Effector memory CD4-positive, alpha-beta T cell (primary cell): Measurements from ENCODE around the gene WIPF3.

Experiments
- DNase-seq, 3 donors: peaks; one replicate each; pipeline ENCODE4 v3.0.0-alpha.2; 2020
- H3K27ac ChIP-seq: 2 replicates; pipeline ENCODE4 v1.7.0; 2013; ENCODE audit warnings: mild to moderate bottlenecking, low read length, moderate library complexity; ENCODE audit not compliant: insufficient read depth, poor library complexity, severe bottlenecking
- H3K27me3 ChIP-seq: replicated peaks from 2 replicates; pipeline ENCODE4 v1.7.0; 2013; ENCODE audit warnings: mild to moderate bottlenecking, low read length; ENCODE audit not compliant: insufficient read depth, control insufficient read depth, poor library complexity, severe bottlenecking
- H3K36me3 ChIP-seq: 2 replicates; pipeline ENCODE4 v1.7.0; 2013; ENCODE audit warnings: mild to moderate bottlenecking, low read length, moderate library complexity; ENCODE audit not compliant: control insufficient read depth, insufficient read depth
- H3K4me1 ChIP-seq: 2 replicates; pipeline ENCODE4 v1.7.0; 2013; ENCODE audit warnings: low read length, mild to moderate bottlenecking; ENCODE audit not compliant: control insufficient read depth, insufficient read depth, poor library complexity, severe bottlenecking
- H3K4me3 ChIP-seq: 2 replicates; pipeline ENCODE4 v1.7.0; 2013; ENCODE audit warnings: low read length, low read depth, mild to moderate bottlenecking; ENCODE audit not compliant: insufficient read depth, poor library complexity, severe bottlenecking
- H3K9me3 ChIP-seq: 2 replicates; pipeline ENCODE4 v1.7.0; 2013; ENCODE audit warnings: mild to moderate bottlenecking, low read length, moderate library complexity; ENCODE audit not compliant: control insufficient read depth

Gene WIPF3

DNA sequence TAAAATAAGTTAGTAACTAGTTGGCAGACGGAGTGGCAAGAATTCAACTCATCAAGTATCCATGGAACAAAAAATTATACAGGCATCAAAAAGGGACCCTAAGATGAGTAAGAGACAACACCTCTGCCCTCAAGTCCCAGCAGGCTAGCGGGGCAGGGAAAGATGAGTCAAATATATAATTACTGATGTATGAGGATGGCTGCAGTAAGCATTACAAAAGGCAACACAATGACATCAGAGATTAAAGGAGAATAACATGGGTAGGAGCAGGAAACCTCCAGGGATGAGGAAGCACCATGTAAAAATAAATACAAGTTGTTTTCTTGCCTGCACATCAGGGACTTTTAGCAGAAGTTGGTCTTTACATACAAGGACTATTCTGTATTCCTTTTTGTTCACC is 133.9 kb downstream of the WIPF3 start:
- Histone ChIP-seq H3K36me3 (no peaks in the 10 kb centered on the region), H3K4me1 (no peaks in the 10 kb centered on the region), H3K27me3 (no peaks in the 10 kb centered on the region), H3K27ac (no peak overlapping the region), H3K9me3 (no peaks in the 10 kb centered on the region), H3K4me3 (no peak overlapping the region)
- DNase-seq, result no peak

DNA sequence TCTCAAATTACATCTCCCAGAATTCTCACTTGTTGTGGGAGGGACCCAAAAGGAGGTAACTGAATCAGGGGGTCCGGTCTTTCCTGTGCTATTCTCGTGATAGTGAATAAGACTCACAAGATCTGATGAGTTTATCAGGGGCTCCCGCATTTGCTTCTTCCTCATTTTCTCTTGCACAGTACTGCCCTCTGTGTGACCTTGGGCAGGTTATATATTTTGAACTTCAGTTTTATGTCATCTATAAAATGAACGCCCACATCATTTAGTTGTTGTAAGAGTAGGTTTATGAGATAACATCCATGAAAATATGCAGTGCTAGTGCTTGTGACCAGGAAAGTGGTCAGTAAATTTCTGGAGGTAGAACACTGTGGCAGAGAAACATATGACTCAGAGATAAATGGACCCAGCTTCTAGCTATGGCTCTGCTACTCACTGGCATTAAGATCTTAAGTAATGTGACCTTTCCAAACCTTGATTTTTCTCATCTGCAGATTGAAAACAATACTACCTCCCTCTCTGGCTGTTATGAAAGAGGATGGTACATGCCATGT is 139.0 kb downstream of the WIPF3 start:
- Histone ChIP-seq H3K9me3 (no peaks in the 10 kb centered on the region), H3K4me1 (no peaks in the 10 kb centered on the region), H3K36me3 (no peaks in the 10 kb centered on the region), H3K27me3 (no peaks in the 10 kb centered on the region), H3K27ac (no peak overlapping the region), H3K4me3 (no peak overlapping the region)
- no peak for DNase-seq

GRCh38 chr7:29946428-29947186 is 140.3 kb downstream of the WIPF3 start:
- Histone ChIP-seq H3K9me3 (no peaks in the 10 kb centered on the region), H3K36me3 (no peaks in the 10 kb centered on the region), H3K4me1 (no peaks in the 10 kb centered on the region), H3K27me3 (no peaks in the 10 kb centered on the region), H3K4me3 (no peak overlapping the region), H3K27ac (no peak overlapping the region)
- no peak for DNase-seq

DNA sequence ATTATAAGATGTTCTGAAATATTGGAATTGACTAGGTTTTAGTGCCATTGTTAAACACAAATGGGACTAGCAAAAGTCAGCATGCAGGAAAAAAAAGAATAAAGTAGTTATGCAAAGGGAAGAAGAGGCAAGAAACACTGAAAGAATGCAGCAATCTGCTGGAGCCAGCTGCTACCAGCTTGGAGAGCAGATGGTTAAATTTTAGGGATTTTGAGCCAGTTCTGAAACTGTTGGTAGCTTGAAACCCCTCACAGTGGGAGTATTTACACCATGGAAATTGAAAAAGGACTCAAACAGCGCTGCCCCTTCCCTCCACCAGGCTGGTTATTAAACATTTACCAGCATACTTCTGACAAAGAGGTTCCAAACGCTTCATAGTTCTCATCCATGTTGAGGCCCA is 142.3 kb downstream of the WIPF3 start:
- H3K4me3 ChIP-seq, result no peak overlapping the region
- no peaks in the 10 kb centered on the region for H3K36me3 ChIP-seq
- no peaks in the 10 kb centered on the region for H3K9me3 ChIP-seq
- H3K27me3 ChIP-seq, result no peaks in the 10 kb centered on the region
- H3K27ac ChIP-seq, result no peak overlapping the region
- no peak for DNase-seq
- H3K4me1 ChIP-seq, result no peaks in the 10 kb centered on the region

GRCh38 chr7:29950480-29950879 is 144.2 kb downstream of the WIPF3 start:
- Histone ChIP-seq H3K9me3 (no peaks in the 10 kb centered on the region), H3K36me3 (no peaks in the 10 kb centered on the region), H3K27ac (no peak overlapping the region), H3K4me3 (no peak overlapping the region), H3K27me3 (no peaks in the 10 kb centered on the region), H3K4me1 (no peaks in the 10 kb centered on the region)
- no peak for DNase-seq

DNA sequence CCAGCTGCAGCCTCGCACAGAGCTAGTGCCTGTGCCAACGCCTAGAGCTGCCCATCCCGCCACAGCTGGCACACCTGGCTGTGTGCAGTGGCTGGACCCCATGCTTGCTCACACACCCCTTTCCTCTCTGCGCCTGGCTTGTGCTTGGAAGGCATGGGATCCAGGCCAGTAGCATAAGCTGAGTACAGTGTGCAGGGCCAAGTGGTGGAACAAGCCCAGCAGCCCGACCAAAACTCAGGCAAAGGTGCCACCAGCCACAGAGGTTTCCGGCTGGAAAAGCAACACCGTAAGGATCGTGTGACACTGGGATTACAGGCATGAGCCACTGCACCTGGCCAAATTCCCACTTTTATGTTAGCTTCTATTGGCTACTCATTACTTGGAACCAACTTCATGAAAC is 144.9 kb downstream of the WIPF3 start:
- no peaks in the 10 kb centered on the region for H3K36me3 ChIP-seq
- H3K9me3 ChIP-seq, result no peaks in the 10 kb centered on the region
- no peak for DNase-seq
- no peaks in the 10 kb centered on the region for H3K4me1 ChIP-seq
- no peaks in the 10 kb centered on the region for H3K27me3 ChIP-seq
- H3K27ac ChIP-seq, result no peak overlapping the region
- H3K4me3 ChIP-seq, result no peak overlapping the region

- H3K27ac ChIP-seq, result no peak overlapping the region
- H3K4me1 ChIP-seq, result no peaks in the 10 kb centered on the region
- no peaks in the 10 kb centered on the region for H3K36me3 ChIP-seq
- H3K4me3 ChIP-seq, result no peak overlapping the region
- peaks cover 3% of the 10 kb centered on the region for H3K27me3 ChIP-seq
- no peak for DNase-seq
- H3K9me3 ChIP-seq, result no peaks in the 10 kb centered on the region
Observed at GRCh38 chr7:29953726-29954347, 147.5 kb downstream of the WIPF3 start.

DNA sequence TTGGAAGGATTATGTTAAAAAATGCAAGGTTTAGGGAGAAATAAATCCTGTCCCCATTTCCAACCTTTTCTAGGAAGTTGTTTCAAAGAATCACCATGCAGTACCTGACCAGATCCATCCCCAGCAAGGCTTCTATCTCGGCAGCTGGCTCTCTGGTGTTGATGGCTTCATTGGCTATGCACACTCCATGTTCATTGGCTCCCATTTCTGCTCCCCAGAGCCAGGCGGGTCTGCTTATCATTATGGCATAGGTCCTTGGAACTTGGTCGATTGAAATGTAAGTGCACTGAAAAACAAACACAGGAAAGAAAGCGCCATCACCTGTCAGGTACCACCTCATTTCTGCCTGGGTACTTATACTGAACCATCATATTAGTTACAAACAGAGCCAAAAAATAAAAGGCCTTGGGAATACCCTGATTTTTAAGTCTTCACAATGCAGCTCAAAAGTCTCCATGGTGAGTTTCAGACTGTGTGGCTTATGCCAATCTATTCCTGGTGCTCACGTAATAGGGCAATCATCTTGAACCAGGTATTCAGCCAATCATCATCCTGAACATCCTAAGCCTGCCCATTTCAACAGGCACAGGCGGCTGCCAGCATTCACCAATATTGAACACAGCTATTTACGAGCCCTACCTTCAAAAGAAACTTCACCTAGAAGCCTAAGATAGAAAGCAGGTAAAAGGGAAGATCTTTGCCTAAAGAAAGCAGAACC is 148.9 kb downstream of the WIPF3 start:
- H3K4me1 ChIP-seq, result no peaks in the 10 kb centered on the region
- H3K9me3 ChIP-seq, result no peaks in the 10 kb centered on the region
- no peak overlapping the region for H3K4me3 ChIP-seq
- no peak overlapping the region for H3K27ac ChIP-seq
- DNase-seq, result no peak
- H3K36me3 ChIP-seq, result no peaks in the 10 kb centered on the region
- peaks cover 3% of the 10 kb centered on the region for H3K27me3 ChIP-seq

GRCh38 chr7:29955799-29956486 is 149.6 kb downstream of the WIPF3 start:
- no peak for DNase-seq
- Histone ChIP-seq H3K9me3 (no peaks in the 10 kb centered on the region), H3K4me3 (no peak overlapping the region), H3K27me3 (peaks cover 3% of the 10 kb centered on the region), H3K27ac (no peak overlapping the region), H3K36me3 (no peaks in the 10 kb centered on the region), H3K4me1 (no peaks in the 10 kb centered on the region)
